SKM-1 treated with dmso at 0.1 percent for 144 hours (cell line): ENCODE results near the gene ATXN7L2.

ENCODE experiments used
- DNase-seq: peaks from one replicate; lab custom pipeline; 2025; ENCODE audit not compliant: unreplicated experiment; lab: John Stamatoyannopoulos, UW

Gene ATXN7L2

GRCh38 chr1:109521002-109521951 is 37.6 kb downstream of the ATXN7L2 start:
- no peak for DNase-seq

- no peak for DNase-seq
These were observed 38.3 kb downstream of the ATXN7L2 start for GRCh38 chr1:109522026-109522425.

GRCh38 chr1:109523706-109524105 is 40.0 kb downstream of the ATXN7L2 start:
- DNase-seq, result no peak

- no peak for DNase-seq
These were observed 43.5 kb downstream of the ATXN7L2 start for GRCh38 chr1:109527098-109527811.

GRCh38 chr1:109527846-109528695 is 44.4 kb downstream of the ATXN7L2 start:
- no peak for DNase-seq

- DNase-seq, result no peak
These were observed 45.0 kb downstream of the ATXN7L2 start for GRCh38 chr1:109528712-109529111.

GRCh38 chr1:109529881-109530456 is 46.3 kb downstream of the ATXN7L2 start:
- DNase-seq, result no peak

- DNase-seq, result no peak
These were observed 46.9 kb downstream of the ATXN7L2 start for GRCh38 chr1:109530457-109531087.

GRCh38 chr1:109531380-109531779 is 47.7 kb downstream of the ATXN7L2 start:
- DNase-seq, result no peak

- no peak for DNase-seq
These were observed 48.2 kb downstream of the ATXN7L2 start for GRCh38 chr1:109531826-109532364.

- DNase-seq, result peak; percentile 65
These were observed 48.8 kb downstream of the ATXN7L2 start for GRCh38 chr1:109532365-109533136.

- DNase-seq, result no peak
These were observed 50.7 kb downstream of the ATXN7L2 start for GRCh38 chr1:109534307-109534858.

- no peak for DNase-seq
These were observed 51.8 kb downstream of the ATXN7L2 start for GRCh38 chr1:109535481-109535880.

- DNase-seq, result no peak
These were observed 52.3 kb downstream of the ATXN7L2 start for GRCh38 chr1:109535971-109536491.

- no peak for DNase-seq
These were observed 53.9 kb downstream of the ATXN7L2 start for GRCh38 chr1:109537450-109538178.

- no peak for DNase-seq
These were observed 55.3 kb downstream of the ATXN7L2 start for GRCh38 chr1:109538827-109539555.

- DNase-seq, result no peak
These were observed 56.0 kb downstream of the ATXN7L2 start, which contains the start of gene GPR61 for GRCh38 chr1:109539676-109540075. GPR61 (plus strand) TSS chr1:109539872; CDS start chr1:109543023, 3,151 bp downstream.
